ENCODE data around the gene SEZ6.

SEZ6 gene

DNA sequence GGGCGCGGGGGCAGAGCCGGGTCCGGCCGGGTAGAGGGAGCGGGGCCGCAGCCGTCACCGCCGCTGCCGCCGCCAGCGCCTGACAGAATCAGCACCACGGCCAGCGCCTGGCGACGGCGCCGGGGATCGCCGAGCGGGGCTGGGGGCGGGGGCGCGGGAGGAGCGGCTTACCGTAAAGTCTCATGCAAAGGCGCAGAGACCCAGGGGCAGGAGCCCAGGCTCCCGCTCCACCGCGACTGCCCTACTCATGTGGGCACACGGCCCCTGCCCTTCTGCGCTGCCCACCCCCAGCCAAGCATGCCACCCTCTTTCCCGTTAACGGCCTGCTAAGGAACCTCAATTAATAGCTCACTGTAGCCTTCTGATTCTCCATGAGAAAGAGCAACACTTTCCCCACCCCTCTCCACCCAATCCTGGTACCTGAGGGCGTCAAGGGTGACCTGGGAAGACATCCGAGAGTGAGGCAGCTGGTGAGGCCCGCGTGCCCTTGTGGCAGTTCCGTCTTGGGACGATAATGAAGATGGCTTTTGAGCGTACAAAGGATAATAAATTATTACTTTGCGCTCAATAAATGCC lies at the start of gene SEZ6:
TSS of gene SEZ6 (minus strand) at position 98 of the 576 bp plus-strand sequence. CDS start 164 bp downstream, outside the sequence.
- TF ChIP-seq CTCF (IDR thresholded peaks at IDR 0.05; ENCODE audit: control insufficient read depth, insufficient read depth, low read depth, low read length, missing control alignments): no peak
- no peak for DNase-seq (ENCODE audit: low read depth)
- no peak within 1 kb of the TSS for H3K4me3 ChIP-seq (ENCODE audit: control insufficient read depth, low read depth, low read length)

DNA sequence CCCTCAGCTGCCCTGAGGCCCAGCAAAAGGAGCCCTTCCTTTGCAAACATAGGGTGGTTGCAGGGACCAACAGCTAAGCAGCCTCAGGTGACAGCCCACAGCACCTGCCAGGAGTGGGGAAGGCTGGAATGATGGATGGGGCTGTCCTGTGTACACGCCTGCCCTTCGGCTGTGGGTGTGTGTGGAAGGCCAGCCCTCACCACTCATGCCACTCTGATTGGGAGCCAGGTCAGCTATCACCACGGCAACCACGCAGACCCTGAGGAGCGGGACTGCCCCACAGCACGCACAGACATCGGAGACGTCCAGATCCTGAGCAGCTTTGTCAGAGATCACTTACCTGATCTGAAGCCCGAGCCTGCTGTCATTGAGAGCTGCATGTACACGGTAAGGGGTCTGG lies 49.0 kb upstream of the SEZ6 start:
- DNase-seq (ENCODE audit: low read depth): no peak
- no peak overlapping the region for H3K4me3 ChIP-seq (ENCODE audit: control insufficient read depth, low read depth, low read length)
- TF ChIP-seq CTCF (IDR thresholded peaks at IDR 0.05; ENCODE audit: control insufficient read depth, insufficient read depth, low read depth, low read length, missing control alignments): no peak

- TF ChIP-seq CTCF (IDR thresholded peaks at IDR 0.05; ENCODE audit: control insufficient read depth, insufficient read depth, low read depth, low read length, missing control alignments): no peak
- no peak for DNase-seq (ENCODE audit: low read depth)
- H3K4me3 ChIP-seq (ENCODE audit: control insufficient read depth, low read depth, low read length): no peak overlapping the region
Measured at GRCh38 chr17:29051731-29052130, 45.9 kb upstream of the SEZ6 start.

- DNase-seq (ENCODE audit: low read depth): no peak
- H3K4me3 ChIP-seq (ENCODE audit: control insufficient read depth, low read depth, low read length): no peak overlapping the region
- TF ChIP-seq CTCF (IDR thresholded peaks at IDR 0.05; ENCODE audit: control insufficient read depth, insufficient read depth, low read depth, low read length, missing control alignments): no peak
Measured at GRCh38 chr17:29051194-29051593, 45.4 kb upstream of the SEZ6 start.

DNA sequence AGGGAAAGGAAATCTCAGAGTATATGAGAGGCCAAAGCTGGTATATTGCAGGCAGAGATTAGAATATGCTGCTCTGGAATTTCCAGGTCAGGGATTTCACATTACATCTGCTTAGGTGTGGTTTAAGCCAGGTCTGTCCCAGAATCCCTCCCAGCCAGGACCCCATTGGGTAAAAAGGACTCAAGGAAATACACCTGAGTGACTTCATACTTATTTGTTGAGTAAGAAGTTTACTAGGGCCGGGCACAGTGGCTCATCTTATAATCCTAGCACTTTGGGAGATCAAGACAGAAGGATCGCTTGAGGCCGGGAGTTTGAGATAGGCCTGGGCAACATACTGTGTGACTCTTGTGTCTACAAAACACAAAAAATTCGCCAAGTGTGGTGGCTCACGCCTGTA lies 44.3 kb upstream of the SEZ6 start:
- H3K4me3 ChIP-seq (ENCODE audit: control insufficient read depth, low read depth, low read length): no peak overlapping the region
- TF ChIP-seq CTCF (IDR thresholded peaks at IDR 0.05; ENCODE audit: control insufficient read depth, insufficient read depth, low read depth, low read length, missing control alignments): no peak
- no peak for DNase-seq (ENCODE audit: low read depth)

- no peak for DNase-seq (ENCODE audit: low read depth)
Measured at GRCh38 chr17:29049541-29050145, 43.8 kb upstream of the SEZ6 start.

More at GRCh38 chr17:29049541-29050145, 43.8 kb upstream of the SEZ6 start:
- H3K4me3 ChIP-seq (ENCODE audit: control insufficient read depth, low read depth, low read length): no peak overlapping the region
- TF ChIP-seq CTCF (IDR thresholded peaks at IDR 0.05; ENCODE audit: control insufficient read depth, insufficient read depth, low read depth, low read length, missing control alignments): no peak

Data from AG09309 (cell line).